Measurements from ENCODE around the gene PRKG1.

Gene PRKG1

GRCh38 chr10:51224671-51225161 lies 150.4 kb downstream of the PRKG1 start:
- Histone ChIP-seq H3K27ac (replicated peaks) (no peak overlapping the region), H3K27me3 (ENCODE audit: insufficient read depth, poor library complexity, severe bottlenecking) (no peaks in the 10 kb centered on the region)
- no peak for DNase-seq (ENCODE audit: low read depth in 1 of 2, low spot score in 1 of 2)

GRCh38 chr10:51227897-51228713 lies 153.8 kb downstream of the PRKG1 start:
- Histone ChIP-seq H3K4me3 (replicated peaks; ENCODE audit: insufficient read depth, low read length) (no peak overlapping the region), H3K27me3 (ENCODE audit: insufficient read depth, poor library complexity, severe bottlenecking) (no peaks in the 10 kb centered on the region), H3K27ac (replicated peaks) (no peak overlapping the region)
- DNase-seq (ENCODE audit: low read depth in 1 of 2, low spot score in 1 of 2): no peak
- no peak for TF ChIP-seq POLR2AphosphoS5 (IDR thresholded peaks at IDR 0.05; ENCODE audit: low read depth)
- no peak for TF ChIP-seq GABPA (IDR thresholded peaks at IDR 0.05; ENCODE audit: low read depth)
- TF ChIP-seq CTCF (IDR thresholded peaks at IDR 0.05; ENCODE audit: insufficient read depth, low read length): no peak
- TF ChIP-seq SPI1 (IDR thresholded peaks at IDR 0.05; ENCODE audit: borderline replicate concordance, low read depth): no peak
- no peak for TF ChIP-seq REST (IDR thresholded peaks at IDR 0.05; ENCODE audit: insufficient replicate concordance, low read depth)

More at GRCh38 chr10:51224671-51225161, 150.4 kb downstream of the PRKG1 start:
- TF ChIP-seq REST (IDR thresholded peaks at IDR 0.05; ENCODE audit: insufficient replicate concordance, low read depth) (no peak), POLR2AphosphoS5 (IDR thresholded peaks at IDR 0.05; ENCODE audit: low read depth) (no peak), SPI1 (IDR thresholded peaks at IDR 0.05; ENCODE audit: borderline replicate concordance, low read depth) (no peak), GABPA (IDR thresholded peaks at IDR 0.05; ENCODE audit: low read depth) (no peak), CTCF (IDR thresholded peaks at IDR 0.05; ENCODE audit: insufficient read depth, low read length) (no peak)
- H3K4me3 ChIP-seq (replicated peaks; ENCODE audit: insufficient read depth, low read length): no peak overlapping the region

- Histone ChIP-seq H3K4me3 (replicated peaks; ENCODE audit: insufficient read depth, low read length) (no peak overlapping the region), H3K27me3 (ENCODE audit: insufficient read depth, poor library complexity, severe bottlenecking) (no peaks in the 10 kb centered on the region), H3K27ac (replicated peaks) (no peak overlapping the region)
- TF ChIP-seq GABPA (IDR thresholded peaks at IDR 0.05; ENCODE audit: low read depth): no peak
- no peak for TF ChIP-seq SPI1 (IDR thresholded peaks at IDR 0.05; ENCODE audit: borderline replicate concordance, low read depth)
- TF ChIP-seq POLR2AphosphoS5 (IDR thresholded peaks at IDR 0.05; ENCODE audit: low read depth): no peak
- no peak for TF ChIP-seq CTCF (IDR thresholded peaks at IDR 0.05; ENCODE audit: insufficient read depth, low read length)
- DNase-seq (ENCODE audit: low read depth in 1 of 2, low spot score in 1 of 2): no peak
Measured at GRCh38 chr10:51228714-51229100, 154.4 kb downstream of the PRKG1 start.

Data from HL-60 (cell line).